ENCODE measurements around the gene TRIL.

Gene TRIL

DNA sequence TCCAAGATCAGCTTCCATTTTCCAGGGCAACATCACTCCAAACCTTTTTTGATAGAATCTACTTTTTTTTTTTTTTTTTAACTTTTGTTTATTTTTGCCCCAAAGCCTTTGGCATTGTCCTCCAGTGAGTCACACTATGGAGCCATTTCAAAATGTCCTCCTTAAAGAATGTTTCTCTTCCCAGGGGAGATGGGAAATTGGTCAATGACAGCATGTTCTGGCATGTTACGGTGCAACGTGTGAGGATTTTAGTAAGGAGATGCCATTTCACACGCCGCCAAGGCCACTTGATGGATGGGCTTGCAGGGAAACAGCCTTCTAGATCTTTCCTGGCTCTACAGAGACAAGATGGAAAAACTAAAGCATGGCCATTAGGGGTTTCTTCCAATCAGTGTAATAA is 30.7 kb upstream of the TRIL start:
- H3K9me3 Mint-ChIP-seq: no peaks in the 10 kb centered on the region
- no peak overlapping the region for H3K27ac Mint-ChIP-seq
- H3K36me3 Mint-ChIP-seq (ENCODE audit: low read depth): no peaks in the 10 kb centered on the region
- no peak overlapping the region for H3K4me3 Mint-ChIP-seq
- no peak for DNase-seq
- no peaks in the 10 kb centered on the region for H3K4me1 Mint-ChIP-seq (ENCODE audit: low read depth)
- peaks cover 28% of the 10 kb centered on the region for H3K27me3 Mint-ChIP-seq

DNA sequence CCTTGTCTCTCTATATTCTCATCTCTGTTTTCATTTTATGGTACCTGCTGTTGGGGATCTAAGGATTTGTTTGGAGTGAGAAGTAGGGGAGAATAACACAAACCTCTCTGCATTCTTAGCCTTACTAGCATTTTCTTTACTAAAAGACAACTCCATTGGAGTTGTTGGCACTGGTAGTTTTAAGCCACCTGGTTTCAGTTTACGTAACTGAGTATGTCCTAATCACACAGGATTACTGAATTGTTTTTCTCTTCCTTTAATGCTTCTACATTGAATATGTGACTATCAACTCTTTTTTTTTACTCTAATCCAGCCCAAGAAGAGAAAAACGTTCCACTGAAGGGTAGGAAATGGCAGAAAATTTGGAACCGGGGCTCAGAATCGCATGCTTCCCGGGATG is 30.0 kb upstream of the TRIL start:
- DNase-seq: no peak
- no peaks in the 10 kb centered on the region for H3K4me1 Mint-ChIP-seq (ENCODE audit: low read depth)
- H3K27me3 Mint-ChIP-seq: peaks cover 25% of the 10 kb centered on the region

DNA sequence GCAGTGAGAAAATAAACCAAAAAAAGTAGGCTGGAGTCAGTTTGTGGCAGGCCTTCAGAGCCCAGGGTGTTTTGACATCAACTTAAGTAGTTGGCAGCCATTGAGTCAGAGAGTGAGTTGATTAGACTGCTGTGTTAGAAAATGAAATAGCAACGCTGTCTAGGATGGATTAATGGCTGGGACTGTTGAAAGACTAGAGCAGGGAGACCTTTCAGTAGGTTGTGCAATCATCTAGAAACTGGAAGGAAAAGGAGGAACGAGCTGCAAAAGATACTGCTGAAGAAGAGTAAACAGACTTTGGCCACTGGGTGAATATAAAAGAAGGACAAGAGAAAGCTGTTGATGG is 28.6 kb upstream of the TRIL start:
- Mint-ChIP-seq H3K4me1 (ENCODE audit: low read depth) (no peaks in the 10 kb centered on the region), H3K27ac (no peak overlapping the region), H3K27me3 (peaks cover 20% of the 10 kb centered on the region), H3K9me3 (no peaks in the 10 kb centered on the region), H3K36me3 (ENCODE audit: low read depth) (no peaks in the 10 kb centered on the region), H3K4me3 (no peak overlapping the region)
- no peak for DNase-seq

More for the DNA sequence above, 30.0 kb upstream of the TRIL start:
- no peak overlapping the region for H3K4me3 Mint-ChIP-seq
- H3K27ac Mint-ChIP-seq: no peak overlapping the region
- no peaks in the 10 kb centered on the region for H3K9me3 Mint-ChIP-seq
- H3K36me3 Mint-ChIP-seq (ENCODE audit: low read depth): no peaks in the 10 kb centered on the region

DNA sequence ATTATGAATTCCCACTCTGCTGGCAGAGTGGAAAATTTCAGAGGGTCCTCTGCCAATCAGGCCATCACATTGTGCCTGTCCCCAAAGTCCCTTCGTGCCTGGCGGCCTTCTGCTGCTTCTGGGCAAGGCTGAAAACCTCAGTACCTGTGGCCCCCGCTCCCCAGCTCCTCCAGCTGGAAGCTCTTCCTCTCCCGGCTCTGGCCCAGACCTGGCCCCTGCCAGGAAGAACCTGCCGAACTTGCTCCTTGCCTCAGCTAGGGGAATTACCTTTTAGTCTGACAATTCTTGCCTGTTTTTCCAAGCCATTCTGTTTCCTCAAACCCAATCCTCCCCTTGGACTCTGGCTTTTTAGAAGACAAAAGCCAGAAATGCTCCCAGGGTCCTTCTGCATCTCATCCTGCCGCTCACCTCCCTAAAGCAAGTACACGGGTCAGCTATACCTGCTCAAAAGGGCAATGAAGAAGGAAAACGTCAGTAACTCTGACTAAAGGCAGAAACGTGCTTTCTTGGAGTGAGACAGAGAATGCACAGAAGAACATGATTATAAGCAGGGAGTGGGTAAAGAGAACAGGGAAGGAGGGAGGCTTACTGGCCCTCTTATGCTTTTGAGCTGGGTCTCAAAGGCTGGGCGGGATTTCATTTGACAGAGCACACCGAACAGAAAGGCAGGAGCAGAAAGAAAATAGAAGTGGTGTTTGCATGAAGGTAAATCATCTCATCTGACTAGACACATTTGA is 28.1 kb upstream of the TRIL start:
- no peak for DNase-seq
- Mint-ChIP-seq H3K4me1 (ENCODE audit: low read depth) (no peaks in the 10 kb centered on the region), H3K4me3 (no peak overlapping the region), H3K27ac (no peak overlapping the region), H3K9me3 (no peaks in the 10 kb centered on the region), H3K27me3 (peaks cover 24% of the 10 kb centered on the region), H3K36me3 (ENCODE audit: low read depth) (no peaks in the 10 kb centered on the region)

DNA sequence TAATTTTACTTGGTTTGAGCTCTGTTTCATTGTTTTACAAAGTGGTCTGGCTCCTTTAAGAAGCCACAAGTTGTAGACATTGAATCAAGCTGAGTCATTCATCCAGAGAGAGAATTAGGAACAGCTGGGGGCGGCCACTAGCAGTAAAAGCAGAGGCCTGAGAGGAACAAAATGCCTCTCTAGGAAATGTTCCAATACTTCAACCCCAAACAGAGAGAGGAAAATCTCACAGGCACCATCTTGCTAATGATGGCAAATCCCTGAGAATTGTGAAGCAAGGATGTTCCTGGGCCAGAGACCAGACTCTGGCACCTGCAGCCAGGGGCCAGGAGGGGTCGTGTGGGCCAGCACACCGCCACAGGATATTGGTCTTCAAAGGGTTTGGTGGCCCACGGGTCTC is 26.5 kb upstream of the TRIL start:
- Mint-ChIP-seq H3K27me3 (peaks cover 32% of the 10 kb centered on the region), H3K4me1 (ENCODE audit: low read depth) (no peaks in the 10 kb centered on the region), H3K9me3 (no peaks in the 10 kb centered on the region), H3K27ac (no peak overlapping the region), H3K36me3 (ENCODE audit: low read depth) (no peaks in the 10 kb centered on the region), H3K4me3 (no peak overlapping the region)
- no peak for DNase-seq

DNA sequence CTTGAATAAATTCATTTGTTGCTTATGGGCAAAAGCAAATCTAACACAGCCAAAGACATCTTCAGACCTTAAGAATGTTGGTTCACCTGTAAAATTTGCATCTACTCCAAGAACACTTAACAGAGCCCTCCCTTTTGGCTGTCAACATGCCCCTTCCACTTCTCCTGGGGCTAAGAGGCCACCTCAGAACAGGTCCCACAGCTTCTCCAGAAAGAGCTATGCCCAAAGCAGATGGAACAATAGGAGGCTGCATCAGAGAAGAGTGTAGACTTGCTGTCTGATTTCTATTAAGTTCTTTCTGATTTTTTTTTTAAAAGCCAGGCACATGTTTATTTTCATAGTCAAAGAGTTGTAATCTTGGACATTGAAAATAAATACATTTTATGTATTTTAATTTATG is 26.1 kb upstream of the TRIL start:
- Mint-ChIP-seq H3K36me3 (ENCODE audit: low read depth) (no peaks in the 10 kb centered on the region), H3K4me3 (no peak overlapping the region), H3K9me3 (no peaks in the 10 kb centered on the region), H3K27ac (no peak overlapping the region), H3K4me1 (ENCODE audit: low read depth) (no peaks in the 10 kb centered on the region), H3K27me3 (peaks cover 28% of the 10 kb centered on the region)
- no peak for DNase-seq

DNA sequence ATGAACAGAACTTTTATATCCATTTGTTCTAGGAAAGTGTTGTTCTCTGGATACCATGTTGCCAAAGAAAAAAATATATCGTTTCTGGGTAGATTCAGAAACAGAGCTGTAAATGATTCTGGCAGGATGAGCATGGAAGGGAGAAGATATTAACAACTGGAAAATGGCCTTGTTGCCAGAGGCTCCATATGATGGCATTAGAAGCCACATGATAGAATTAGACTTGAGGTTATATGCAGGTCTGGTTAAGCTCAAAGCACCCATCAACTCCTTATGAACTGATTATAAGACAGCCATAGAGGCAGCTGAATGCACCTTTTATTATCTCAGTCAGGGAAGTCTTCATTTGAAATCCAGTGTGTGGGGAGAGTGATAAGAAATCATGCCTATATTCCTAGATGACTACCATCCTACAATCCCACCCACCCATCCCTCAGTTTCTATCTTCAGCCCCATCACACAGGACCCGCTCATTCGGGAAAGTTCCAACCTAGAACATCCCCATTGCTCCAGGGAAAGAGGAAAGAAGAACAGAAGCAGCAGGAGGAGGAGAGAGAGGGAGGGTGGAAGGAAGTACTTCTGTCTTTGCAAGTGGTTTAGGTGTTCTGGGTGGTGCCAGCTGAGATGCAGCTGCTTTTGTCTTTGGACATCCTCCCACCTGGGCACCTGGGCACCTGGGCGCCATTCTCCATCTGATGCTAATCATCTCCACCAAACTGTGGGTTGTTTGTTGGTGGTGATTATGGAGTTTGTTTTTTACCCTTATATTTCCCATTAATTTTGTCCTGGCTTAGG is 25.5 kb upstream of the TRIL start:
- H3K9me3 Mint-ChIP-seq: no peaks in the 10 kb centered on the region
- H3K4me1 Mint-ChIP-seq (ENCODE audit: low read depth): no peaks in the 10 kb centered on the region
- no peak overlapping the region for H3K27ac Mint-ChIP-seq

DNA sequence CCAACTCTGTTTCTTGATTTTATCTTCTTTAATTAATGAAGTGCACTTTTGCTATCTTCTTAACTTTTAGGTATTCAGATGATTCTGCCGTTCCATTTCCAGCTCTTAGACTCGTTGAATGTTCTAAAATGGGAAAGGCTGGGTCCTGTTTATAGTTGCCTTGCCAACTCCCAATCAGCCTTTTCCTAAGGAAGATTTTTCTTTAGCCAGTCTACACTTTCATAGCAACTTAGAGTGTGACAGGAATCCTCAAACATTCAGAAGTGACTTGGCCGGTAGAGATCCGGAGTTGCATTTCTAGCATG is 23.0 kb upstream of the TRIL start:
- no peaks in the 10 kb centered on the region for H3K4me1 Mint-ChIP-seq (ENCODE audit: low read depth)

More for the DNA sequence above, 25.5 kb upstream of the TRIL start:
- DNase-seq: no peak
- no peak overlapping the region for H3K4me3 Mint-ChIP-seq
- H3K27me3 Mint-ChIP-seq: peaks cover 27% of the 10 kb centered on the region
- H3K36me3 Mint-ChIP-seq (ENCODE audit: low read depth): no peaks in the 10 kb centered on the region

GRCh38 chr7:28980451-28981160 is 22.5 kb upstream of the TRIL start:
- DNase-seq: no peak
- no peaks in the 10 kb centered on the region for H3K4me1 Mint-ChIP-seq (ENCODE audit: low read depth)
- H3K9me3 Mint-ChIP-seq: no peaks in the 10 kb centered on the region
- peaks cover 27% of the 10 kb centered on the region for H3K27me3 Mint-ChIP-seq
- H3K27ac Mint-ChIP-seq: no peak overlapping the region
- H3K4me3 Mint-ChIP-seq: no peak overlapping the region
- no peaks in the 10 kb centered on the region for H3K36me3 Mint-ChIP-seq (ENCODE audit: low read depth)

More for the DNA sequence above, 23.0 kb upstream of the TRIL start:
- H3K27ac Mint-ChIP-seq: no peak overlapping the region
- peaks cover 27% of the 10 kb centered on the region for H3K27me3 Mint-ChIP-seq
- H3K4me3 Mint-ChIP-seq: no peak overlapping the region
- no peak for DNase-seq
- no peaks in the 10 kb centered on the region for H3K9me3 Mint-ChIP-seq
- no peaks in the 10 kb centered on the region for H3K36me3 Mint-ChIP-seq (ENCODE audit: low read depth)

- no peak overlapping the region for H3K4me3 Mint-ChIP-seq
- H3K9me3 Mint-ChIP-seq: no peaks in the 10 kb centered on the region
- no peak for DNase-seq
- H3K27ac Mint-ChIP-seq: no peak overlapping the region
- H3K4me1 Mint-ChIP-seq (ENCODE audit: low read depth): no peaks in the 10 kb centered on the region
- no peaks in the 10 kb centered on the region for H3K36me3 Mint-ChIP-seq (ENCODE audit: low read depth)
- peaks cover 30% of the 10 kb centered on the region for H3K27me3 Mint-ChIP-seq
Measured at GRCh38 chr7:28979776-28980175, 21.6 kb upstream of the TRIL start.

DNA sequence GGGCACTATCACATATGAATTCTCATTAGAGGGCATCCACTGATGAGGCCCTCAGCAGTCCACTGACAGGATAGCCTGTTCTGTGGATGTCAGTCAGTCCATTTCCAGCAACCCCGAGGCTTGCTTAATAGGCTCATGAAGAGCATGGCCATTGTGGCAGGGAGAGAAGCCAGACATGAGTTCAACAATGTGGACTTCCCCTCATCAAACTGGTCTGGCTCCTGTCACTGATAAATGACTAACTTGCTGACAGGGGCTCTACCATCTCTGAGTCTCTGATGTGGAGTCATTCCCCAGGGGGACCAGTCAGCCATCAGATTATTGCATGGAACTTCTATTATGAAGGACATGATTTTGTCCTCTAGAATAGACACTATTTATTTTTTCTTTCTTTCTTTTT is 19.8 kb upstream of the TRIL start:
- DNase-seq: no peak
- Mint-ChIP-seq H3K9me3 (peaks cover 10% of the 10 kb centered on the region), H3K4me1 (ENCODE audit: low read depth) (no peaks in the 10 kb centered on the region), H3K4me3 (no peak overlapping the region), H3K27me3 (peaks cover 28% of the 10 kb centered on the region), H3K27ac (no peak overlapping the region), H3K36me3 (ENCODE audit: low read depth) (no peaks in the 10 kb centered on the region)

DNA sequence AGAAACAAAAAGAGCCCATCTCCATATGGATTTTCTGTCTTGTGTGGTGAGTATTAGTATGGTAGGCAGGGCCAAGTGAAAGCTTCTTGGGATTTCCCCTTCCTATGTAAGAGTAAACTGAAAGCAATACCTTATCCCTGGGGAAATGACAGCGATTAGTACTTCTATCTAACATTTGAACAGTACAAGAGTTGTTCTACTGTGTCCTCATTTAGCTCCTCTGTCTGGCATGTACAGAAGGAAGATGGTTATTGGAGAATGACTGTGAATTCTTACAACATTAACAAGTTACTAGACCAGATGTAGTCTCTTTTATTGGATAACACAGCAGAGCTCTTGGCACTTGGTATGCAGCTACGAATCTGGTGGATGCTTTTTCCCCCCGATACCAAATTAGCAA is 17.9 kb upstream of the TRIL start:
- Mint-ChIP-seq H3K36me3 (ENCODE audit: low read depth) (no peaks in the 10 kb centered on the region), H3K4me3 (no peak overlapping the region), H3K9me3 (peaks cover 17% of the 10 kb centered on the region), H3K4me1 (ENCODE audit: low read depth) (no peaks in the 10 kb centered on the region), H3K27me3 (peaks cover 22% of the 10 kb centered on the region), H3K27ac (no peak overlapping the region)
- no peak for DNase-seq

DNA sequence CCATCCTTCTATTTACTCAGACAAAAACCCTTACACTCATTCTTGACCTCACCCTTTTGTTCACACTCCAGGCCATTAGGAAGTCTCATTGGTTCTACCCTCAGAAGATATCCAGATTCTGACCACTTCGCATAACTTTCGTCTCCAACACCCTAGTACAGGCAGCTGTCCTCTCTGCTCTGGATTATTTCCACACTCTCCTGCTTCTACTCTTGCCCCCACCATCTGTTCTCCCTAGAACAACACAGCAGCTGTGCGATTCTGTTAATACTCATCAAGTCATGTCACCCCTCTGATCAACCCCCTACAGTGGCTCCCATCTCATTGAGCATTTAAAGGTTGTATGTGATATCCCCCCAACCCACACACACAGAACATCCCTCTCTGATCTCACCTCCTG is 15.5 kb upstream of the TRIL start:
- Mint-ChIP-seq H3K27ac (no peak overlapping the region), H3K4me1 (ENCODE audit: low read depth) (no peaks in the 10 kb centered on the region), H3K27me3 (peaks cover 9% of the 10 kb centered on the region), H3K9me3 (peaks cover 20% of the 10 kb centered on the region), H3K4me3 (no peak overlapping the region), H3K36me3 (ENCODE audit: low read depth) (no peaks in the 10 kb centered on the region)
- no peak for DNase-seq

DNA sequence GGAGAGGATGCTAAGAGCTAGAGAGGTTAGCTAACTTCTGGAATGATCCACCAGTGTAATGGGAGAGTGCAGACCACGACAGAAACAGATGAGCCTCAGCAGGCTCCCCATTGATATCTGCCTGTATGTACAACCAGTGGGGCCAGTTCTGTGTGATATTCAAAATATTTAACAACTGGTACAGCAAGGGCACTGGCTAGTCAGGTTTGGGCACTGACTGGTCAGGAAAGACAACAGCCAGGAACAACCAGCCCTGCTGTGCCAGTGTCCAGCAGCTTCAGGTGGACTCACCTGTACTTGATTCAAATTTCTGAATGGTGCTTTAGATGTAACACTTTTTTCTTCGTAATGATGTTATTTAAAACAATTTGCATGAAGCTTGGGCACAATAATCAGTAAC is 5.9 kb upstream of the TRIL start:
- H3K27me3 Mint-ChIP-seq: peaks cover 36% of the 10 kb centered on the region
- H3K27ac Mint-ChIP-seq: no peak overlapping the region
- no peak overlapping the region for H3K4me3 Mint-ChIP-seq
- no peaks in the 10 kb centered on the region for H3K4me1 Mint-ChIP-seq (ENCODE audit: low read depth)
- no peaks in the 10 kb centered on the region for H3K9me3 Mint-ChIP-seq
- H3K36me3 Mint-ChIP-seq (ENCODE audit: low read depth): no peaks in the 10 kb centered on the region
- no peak for DNase-seq

- peaks cover 48% of the 10 kb centered on the region for H3K27me3 Mint-ChIP-seq
- H3K4me1 Mint-ChIP-seq (ENCODE audit: low read depth): peaks cover 8% of the 10 kb centered on the region
- H3K36me3 Mint-ChIP-seq (ENCODE audit: low read depth): no peaks in the 10 kb centered on the region
- DNase-seq: no peak
- no peak overlapping the region for H3K4me3 Mint-ChIP-seq
- H3K27ac Mint-ChIP-seq: no peak overlapping the region
- no peaks in the 10 kb centered on the region for H3K9me3 Mint-ChIP-seq
Measured at GRCh38 chr7:28961972-28962371, 3.8 kb upstream of the TRIL start.
